HG03103 (cell line): ENCODE results near the gene NEURL1B.

Source experiments
- ATAC-seq: cut with Tn5 transposase; IDR thresholded peaks from one replicate; pipeline ENCODE4 v1.9.1; 2021; ENCODE audit warnings: low read depth; ENCODE audit not compliant: unreplicated experiment

The NEURL1B gene

DNA sequence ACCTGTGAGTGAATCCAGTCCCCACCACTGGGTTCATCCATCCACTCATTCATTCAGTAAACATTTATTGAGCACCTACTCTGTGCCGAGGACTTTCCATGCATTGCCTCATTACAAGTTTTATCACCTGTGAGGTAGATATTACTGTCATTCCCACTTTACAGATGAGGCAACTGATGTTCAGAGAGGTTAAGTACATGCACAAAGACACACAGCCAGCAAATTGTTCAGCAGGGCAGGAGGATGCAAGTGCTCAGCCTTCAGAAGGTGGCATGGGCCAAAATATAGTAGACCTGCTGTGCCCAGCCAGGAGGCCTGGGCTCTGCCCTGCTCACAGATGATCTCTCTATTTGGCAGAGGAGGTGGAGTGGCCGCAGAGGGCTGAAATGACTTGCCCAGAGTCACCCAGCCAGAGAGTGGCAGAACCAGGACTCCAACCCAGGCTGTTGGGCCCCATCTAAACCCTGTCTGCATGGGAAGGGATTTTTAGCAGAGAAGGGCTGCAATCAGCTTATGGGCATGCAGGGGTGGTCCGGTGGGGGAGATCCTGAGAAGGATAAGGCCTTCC lies 7.6 kb upstream of the NEURL1B start:
- ATAC-seq: no peak

DNA sequence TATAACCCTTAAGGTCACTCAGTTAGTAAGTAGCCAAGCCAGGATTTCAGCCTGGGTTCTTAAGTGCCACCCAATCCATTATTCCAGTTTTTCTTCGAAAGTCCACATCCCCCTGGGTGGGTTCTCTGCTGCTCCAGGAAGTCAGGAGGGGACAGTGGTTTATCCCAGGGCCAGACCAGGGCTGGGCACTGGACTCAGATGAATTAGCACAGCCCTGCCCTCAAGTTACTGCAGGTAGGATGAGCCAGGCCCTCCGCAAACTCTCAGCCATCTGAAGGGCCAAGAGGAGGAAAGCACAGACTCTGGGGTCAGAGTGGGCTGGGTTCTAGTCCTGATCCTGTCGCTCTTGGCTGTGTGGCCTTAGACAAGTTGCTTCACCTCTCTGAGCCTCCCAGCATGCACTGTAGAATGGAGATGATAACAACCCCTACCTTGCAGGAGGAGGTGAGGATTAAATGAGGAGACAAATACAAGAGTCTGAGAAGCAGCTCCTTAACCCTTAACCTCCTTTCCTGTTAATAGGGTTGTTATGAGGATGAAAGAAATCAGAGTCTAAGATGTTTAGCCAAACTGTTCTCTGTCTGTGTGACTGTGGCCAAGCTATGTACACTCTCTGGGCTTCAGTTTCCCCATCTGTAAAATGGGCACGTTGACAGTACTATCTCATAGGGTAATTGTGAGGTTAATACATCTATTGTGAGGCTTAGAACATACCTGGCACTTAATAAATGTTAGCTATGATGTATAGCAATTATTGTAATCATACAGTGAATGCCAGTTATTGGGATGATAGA lies 6.8 kb upstream of the NEURL1B start:
- ATAC-seq: no peak

DNA sequence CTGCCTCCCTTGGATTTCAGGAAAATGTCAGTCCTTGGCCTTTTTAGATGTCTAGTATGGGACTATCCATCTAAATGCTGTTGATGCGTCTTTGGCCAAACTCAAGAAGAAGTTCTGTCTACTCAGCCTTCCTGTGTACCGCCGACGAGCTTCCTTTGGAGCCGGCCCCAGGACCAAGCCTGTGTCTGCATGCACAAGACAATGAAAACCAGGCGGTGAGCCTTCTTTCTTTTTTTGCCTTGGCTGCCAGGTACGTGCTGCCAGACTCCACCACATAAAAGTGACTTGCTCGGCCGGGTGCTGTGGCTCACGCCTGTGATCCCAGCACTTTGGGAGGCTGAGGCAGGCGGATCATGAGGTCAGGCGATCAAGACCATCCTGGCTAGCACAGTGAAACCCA lies 6.0 kb upstream of the NEURL1B start:
- no peak for ATAC-seq

DNA sequence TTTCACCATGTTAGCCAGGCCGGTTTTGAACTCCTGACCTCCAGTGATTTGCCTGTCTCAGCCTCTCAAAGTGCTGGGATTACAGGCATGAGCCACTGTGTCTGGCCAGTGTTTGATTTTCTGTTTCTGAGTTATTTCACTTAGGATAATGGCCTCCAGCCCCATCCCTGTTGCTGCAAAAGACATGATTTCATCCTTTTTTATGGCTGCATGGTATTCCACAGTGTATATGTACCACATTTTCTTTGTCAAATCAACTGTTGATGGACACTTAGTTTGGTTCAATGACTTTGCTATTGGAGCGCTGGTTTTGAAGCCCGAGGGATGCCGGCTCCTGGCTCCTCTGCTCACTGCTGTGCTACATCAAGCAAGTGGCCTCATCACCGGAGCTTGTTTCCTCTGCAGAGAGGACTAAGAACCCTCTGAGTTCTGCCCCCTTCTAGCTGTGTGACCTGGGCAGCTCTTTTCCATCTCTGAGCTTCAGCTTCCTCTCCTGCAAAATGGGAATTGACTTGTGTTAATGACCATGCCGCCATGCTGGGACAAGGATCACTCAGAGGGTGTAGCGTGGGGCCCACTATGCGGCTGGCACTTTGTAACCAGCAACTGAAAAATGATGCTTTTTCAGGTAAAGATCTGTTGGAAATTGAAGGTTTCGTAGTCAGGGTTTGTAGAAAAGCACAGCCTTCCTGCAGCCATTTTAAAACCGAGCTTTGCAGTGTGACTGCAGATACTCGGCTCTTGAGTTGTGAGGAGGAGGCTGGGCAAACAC lies 4.6 kb upstream of the NEURL1B start:
- no peak for ATAC-seq

DNA sequence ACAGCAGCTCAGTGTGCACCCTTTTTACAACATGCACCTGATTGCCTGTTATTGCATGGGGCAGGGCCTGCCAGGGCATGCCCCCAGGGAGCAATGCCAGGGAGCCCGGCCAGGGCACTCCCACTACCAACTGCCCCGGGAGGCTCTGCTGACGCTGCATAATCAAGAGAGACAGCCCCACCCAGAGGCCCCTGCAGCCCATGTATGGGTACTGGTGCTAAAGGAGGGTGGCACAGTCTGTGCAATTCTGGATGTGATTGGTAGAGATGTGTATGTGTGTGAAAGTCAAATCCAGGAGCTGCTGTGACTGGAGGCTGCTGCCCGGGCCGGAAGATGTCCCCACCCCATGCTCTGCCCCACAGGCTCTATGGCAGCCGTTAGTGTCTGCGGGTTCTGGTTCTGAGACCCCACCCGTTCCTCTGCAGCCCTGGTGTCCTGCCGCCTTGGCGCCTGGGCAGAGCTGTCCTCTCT lies 3.9 kb upstream of the NEURL1B start:
- no peak for ATAC-seq

DNA sequence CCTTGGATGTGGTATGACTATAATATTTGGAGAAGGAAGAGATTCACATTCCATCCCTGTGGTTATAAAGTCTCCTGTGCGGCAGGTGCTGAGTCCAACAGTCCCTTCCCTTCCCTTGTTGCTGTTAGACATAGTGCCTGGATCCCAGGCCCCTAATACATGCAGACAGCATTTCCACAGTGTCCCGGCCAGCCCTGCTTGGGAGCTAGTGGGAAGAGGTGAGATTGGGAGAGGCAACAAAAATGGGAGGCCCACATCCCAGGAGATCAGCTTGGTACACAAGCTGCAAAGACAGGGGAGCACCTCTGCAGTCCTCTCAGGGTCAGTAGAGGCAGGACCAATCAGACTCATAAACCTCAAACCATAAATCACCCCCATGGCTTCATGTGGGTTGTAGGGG lies 3.3 kb upstream of the NEURL1B start:
- ATAC-seq: no peak

DNA sequence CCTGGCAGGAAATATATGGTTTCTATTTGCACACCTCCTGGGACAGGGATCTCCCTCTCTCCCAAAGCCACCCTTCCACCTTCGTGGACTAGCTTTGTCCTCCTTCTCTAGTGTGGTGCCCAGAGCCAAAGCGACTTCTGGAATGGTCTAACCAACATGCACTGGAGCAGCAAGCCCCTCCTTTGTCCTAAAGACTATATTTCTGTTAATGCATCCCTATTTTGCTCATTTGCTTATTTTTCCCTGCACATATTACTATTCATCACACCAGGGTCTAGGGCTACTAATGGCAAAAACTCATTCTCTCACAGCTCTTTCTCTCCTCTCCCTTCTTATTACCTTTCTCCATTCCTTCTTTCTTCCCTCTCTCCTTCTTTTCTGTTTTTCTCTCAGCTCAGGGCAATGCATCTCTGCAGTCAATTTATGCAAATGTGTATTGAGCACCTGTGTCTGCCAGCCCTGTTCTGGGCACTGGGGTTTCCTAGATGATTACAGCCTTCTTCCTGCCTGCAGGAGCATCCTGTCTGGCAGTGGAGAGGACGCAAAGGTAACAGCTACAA lies 2.8 kb upstream of the NEURL1B start:
- no peak for ATAC-seq

DNA sequence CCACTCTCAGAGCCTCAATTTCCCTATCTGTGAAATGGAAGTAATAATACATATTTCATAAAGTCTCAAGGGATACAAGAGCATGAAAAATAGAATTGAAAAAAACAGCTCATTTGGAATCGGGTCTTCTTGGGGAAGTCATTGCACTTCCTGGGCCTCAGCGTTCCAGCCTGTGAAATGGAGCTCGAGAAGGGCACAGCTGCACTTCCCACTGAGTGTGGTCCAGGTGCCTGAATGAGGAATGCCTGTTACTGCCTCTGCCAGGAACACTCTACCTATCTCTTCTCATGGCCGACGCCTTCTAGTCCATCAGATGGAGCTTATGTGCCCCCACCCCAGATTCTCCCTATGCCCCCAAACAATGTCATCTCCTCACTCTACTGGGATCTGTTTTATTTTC lies 924 bp upstream of the NEURL1B start:
- ATAC-seq: no peak

DNA sequence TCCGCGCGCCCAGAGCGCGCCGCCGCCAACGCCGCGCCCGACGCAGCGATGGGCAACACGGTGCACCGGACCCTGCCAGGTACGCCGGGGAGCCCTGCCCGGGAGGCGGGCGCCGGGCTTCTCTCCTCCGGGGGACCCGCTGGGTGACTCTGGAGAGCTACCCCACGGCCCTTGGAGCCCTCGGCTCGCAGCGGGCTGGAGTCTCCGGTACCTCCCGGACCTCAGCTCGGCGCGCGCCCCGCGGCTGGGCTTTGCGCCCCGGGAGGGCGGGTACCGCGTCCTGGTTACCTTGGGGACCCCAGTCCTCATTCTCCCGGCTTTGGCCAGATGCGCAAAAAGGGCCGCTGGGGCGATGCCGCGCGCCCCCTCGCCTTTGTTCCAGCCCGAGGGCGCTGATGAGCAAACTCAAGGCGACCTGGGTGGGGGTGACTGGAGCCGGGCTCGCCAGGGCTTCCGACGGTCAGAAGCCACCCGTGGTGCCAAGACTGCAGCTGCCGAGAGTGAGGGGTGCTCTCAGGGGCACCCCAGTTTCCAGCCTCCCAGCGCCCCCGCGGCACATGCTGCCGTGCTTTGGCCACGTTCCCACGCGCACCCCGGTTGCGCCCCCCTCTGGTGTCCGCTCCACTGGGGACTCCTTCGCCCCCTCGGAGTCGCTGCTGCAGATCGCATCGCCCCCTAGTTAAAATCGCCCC lies 442 bp downstream of the NEURL1B start:
- ATAC-seq: peak; percentile 29

DNA sequence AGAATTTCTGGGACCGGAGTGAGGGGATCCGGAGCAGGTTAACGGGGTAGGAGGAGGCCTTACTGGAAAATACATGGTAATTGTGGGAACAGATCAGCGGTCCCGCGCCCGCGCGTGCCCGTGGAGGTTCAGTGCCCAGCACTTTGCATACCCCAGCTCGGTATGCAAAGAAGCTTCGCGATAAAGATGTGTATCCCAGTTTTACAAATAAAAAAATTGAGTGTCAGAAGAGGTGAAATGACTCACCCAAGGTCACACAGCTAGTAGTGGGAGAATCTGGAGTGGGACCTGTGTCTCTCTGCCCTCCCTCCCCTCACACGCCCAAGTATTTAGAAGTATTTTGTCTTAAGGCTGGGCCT lies 967 bp downstream of the NEURL1B start:
- no peak for ATAC-seq

DNA sequence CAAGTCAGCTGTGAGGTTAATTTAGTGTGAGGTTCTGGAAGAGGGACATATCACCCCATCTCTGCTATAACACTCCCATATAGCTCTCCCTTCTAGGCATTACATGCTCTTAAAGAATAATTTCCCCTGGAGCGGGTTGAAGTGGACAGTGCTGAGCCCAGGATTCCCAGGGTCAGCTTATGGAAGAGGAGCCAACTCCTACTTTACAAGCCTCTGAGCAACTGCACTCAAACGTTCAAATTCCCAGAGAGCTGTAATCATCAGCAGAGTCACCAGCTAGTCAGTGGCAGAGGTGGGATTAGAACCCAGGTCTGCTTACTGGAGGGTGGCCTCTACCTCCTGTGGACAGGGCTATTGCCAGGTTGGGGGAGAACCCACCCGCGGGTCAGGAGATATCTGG lies 1.4 kb downstream of the NEURL1B start:
- ATAC-seq: no peak

DNA sequence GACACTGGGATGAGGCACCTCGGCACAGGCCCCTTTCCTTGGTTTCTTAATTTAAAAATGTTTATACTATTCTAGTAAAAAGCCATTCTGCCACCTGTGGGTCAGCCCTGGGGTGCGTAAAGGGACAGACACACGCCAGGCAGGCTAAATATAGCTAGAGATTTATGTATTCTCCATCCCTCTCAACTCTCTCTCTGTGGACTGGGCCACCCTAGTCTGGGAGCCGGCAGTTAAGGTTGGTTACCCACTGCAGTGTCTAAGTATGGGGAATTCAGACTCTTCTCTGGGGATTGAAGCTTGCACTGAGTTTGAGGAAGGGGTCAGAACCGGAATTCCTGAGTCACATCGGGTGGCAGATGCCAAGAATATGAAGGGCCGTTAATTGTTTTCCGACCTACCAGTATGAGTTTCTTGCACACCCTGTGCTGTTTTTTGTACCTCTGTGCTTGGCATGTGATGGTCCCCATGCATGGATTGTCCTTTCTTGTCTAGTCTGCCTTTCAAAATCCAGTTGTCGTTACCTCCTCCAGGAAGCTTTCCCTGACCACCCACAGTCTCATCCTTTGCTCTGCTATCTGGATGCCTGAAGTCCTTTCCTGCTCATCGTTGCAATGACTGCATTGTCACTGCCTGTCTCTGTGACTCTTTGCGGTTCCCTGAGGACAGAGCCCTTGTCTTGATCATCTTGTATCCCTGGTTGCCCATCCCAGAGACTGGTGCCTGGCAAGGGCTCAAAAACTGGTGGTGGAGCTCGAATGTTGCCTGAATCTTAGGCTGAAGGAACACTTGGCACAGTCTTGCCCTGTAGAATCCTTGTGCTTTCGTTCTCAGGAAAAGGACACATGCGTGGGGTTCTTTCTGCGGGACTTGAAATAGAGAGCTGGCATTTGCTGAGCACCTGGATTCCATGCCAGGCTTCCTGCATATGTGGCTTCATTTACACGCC lies 2.1 kb downstream of the NEURL1B start:
- no peak for ATAC-seq

DNA sequence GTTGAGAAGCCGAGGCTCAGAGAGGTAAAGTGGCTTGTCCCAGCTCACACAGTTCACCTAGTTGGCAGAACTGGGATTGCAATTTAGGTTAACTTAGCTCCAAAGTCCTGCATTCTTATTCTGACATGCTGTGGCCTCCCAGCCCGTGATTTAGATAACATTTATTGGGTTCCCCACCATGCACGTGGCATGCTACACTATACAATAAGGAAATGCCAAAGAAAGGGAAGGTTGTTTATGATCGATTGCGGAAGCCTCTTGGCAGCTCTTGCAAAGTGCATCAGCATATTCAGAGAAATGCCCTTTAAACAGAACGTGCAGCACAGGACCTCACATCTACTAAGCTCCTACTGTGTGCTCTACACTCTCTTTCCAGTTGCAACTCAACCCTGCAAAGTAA lies 3.2 kb downstream of the NEURL1B start:
- no peak for ATAC-seq

DNA sequence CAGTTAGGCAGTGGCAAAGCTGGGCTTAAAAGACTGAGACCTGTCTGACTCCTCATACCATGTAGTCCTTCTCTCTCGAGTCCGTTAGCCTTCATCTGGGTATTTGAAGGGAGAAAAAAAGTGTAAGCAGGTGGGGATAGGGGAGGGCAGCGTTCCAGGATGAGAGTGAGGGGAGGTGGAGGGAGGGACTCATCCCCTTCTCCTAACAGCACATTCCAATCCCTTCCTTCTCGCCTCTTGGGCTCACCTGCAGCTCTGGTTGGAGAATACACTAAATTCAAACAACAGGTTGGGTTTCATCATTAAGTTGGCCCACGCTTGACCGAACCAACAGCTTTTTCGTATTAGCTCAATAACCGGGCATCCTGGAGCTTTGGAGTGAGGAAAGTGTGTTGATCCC lies 3.6 kb downstream of the NEURL1B start:
- no peak for ATAC-seq

DNA sequence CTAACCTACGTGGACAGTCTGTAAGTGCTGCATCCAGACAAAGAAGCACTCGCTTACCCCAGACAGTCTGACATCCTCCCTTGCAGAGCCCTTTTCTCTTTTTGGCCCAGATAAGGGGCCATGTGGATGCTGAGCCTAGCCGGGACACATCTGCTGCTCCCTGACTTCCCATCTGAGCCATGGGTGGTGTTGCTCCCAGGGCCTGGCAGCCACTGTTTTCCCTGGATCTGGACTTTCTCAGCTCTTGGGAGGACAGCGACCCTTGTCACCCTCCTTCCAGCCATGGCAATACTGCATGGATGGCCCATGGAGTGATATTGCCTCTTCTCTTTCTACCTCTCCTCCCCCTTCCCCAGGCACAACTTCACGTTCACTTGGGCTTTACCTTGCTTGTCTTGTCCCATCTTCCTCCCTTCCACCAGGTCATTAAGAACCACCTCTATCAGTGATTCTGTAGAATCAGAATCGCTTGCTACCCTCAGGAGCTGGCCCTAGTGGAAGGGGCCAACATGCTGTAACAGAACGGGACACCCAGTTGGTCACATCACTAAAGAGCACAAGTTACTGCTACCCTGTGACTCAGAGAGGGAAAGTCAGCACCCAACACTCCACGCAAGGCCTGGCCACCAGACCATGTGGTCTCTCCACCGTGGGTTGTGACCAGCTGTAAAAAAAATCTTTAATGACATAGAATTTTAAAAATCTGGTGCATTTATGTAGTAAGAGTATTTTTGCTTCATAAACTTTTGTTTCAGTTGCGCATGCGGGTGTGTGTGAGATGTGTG lies 4.4 kb downstream of the NEURL1B start:
- ATAC-seq: no peak

DNA sequence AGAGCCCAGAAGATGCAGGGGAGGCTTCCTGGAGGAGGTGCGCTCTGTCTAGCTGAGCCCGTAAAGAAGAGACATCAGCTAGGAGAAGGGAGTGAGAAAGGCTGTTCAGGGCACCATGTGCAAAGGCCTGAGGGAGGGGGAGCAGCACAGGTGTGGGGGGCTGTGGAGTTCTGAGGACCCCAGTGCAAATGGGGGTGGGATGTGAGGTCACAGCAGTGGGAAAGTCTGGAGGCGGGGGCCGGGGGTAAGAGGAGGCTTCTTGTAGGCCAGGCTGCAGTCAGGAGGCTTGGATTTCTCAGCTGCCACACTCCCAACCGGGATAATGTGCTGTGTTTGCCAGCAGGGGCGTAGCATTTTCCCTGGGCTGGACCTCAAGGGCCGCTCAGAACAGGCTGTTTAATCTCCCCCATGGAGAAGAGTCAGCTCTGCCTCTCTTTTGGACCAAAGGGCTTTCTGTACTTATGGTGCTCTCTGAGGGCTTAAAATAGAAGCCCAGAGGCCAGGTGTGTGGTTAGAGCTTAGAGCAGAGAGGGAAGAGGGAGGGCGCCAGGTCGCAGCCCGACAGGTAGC lies 5.7 kb downstream of the NEURL1B start:
- ATAC-seq: no peak

DNA sequence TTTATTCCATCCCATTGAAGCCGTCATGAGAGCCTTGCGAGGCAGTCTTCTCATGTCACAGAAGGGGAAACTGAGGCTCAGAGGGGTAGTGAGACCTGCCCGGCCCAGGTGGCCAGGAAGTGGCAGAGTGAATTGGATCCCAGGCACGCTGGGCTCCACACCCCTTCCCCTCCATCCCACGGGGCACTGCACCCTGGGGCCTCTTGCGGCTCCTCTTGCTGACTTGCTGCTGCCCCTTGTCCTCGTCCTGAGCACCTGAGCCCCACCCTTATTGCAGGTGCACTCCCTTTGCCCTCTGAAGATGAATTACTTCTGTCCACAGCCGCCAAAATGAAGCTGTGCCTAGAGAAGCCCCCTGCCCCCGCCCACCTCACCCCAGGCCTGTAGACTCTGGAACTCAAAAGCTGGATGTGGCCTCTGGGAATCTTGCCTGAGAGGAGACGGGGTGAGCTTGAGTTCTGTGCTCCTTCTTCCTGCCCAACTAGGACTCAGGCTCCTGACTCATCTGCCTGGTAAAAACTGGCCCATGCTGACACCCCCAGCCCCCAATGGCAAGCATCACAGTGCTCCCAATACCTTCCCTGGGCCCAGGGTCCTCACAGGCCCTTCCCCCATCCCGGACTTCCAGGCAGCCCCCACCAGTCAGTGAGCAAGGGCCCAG lies 6.4 kb downstream of the NEURL1B start:
- no peak for ATAC-seq

DNA sequence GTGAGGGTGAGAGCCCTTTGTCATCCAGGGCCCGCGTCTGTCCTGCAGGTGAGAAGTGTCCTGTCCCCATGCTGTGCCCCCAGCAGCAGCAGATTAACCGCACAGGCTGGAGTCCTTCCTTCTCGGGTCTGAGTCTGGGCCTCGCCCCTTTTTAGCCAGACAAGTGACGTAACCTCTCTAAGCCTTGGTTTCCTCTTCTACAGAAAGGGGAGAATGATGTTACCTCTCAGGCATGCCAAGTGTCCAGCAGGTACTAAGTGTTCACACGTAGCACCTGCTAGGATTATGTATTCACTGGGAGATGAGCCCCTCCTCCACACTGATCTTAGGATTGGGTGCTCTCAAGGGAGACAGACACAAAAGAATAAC lies 6.9 kb downstream of the NEURL1B start:
- no peak for ATAC-seq
